GM12873 (cell line): ENCODE measurements around the gene GAS5.

Experiments
- TF ChIP-seq, protein P1 (sequence below): IDR thresholded peaks from 2 replicates; pipeline ENCODE4 v1.5.1; 2012; ENCODE audit warnings: low read depth, mild to moderate bottlenecking, moderate library complexity, low read length, control low read depth; ENCODE audit not compliant: insufficient read depth; ENCODE audit errors: missing control alignments

Gene GAS5

DNA sequence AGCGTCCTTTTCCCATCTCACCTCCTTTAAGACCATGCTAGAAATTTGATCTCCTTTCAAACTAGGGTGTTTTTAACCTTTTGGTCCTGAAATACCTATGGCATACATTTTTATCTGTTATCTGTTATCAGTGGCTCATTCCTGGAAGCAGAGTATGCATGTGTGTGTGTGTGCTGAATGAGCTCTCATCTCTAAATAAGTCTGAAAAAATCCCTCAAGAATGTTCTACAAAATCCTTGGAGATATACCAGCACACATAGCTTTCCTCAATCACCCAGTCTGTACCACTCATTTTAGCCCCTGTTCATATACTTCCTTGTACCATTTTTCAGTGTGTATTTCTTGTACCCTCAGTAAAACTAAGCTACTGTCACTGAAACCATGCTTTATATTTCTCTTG is 49.3 kb downstream of the GAS5 start:
- TF ChIP-seq, protein P1, sequence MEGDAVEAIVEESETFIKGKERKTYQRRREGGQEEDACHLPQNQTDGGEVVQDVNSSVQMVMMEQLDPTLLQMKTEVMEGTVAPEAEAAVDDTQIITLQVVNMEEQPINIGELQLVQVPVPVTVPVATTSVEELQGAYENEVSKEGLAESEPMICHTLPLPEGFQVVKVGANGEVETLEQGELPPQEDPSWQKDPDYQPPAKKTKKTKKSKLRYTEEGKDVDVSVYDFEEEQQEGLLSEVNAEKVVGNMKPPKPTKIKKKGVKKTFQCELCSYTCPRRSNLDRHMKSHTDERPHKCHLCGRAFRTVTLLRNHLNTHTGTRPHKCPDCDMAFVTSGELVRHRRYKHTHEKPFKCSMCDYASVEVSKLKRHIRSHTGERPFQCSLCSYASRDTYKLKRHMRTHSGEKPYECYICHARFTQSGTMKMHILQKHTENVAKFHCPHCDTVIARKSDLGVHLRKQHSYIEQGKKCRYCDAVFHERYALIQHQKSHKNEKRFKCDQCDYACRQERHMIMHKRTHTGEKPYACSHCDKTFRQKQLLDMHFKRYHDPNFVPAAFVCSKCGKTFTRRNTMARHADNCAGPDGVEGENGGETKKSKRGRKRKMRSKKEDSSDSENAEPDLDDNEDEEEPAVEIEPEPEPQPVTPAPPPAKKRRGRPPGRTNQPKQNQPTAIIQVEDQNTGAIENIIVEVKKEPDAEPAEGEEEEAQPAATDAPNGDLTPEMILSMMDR, result no peak
